Ovary (tissue), 3 donors: Measurements from ENCODE around the gene SERPINA1.

Source experiments
- CTCF ChIP-seq, 3 donors: fragments of 450-650 bp in 2 of 3; fragments of 200-600 bp in 1 of 3; IDR thresholded peaks; one replicate each; pipeline versions ENCODE4 v1.5.1 to v1.8.0; 2016 to 2022; ENCODE audit warnings: antibody characterized with exemption in 3 of 3, mild to moderate bottlenecking in 1 of 3
- EP300 ChIP-seq: sonication (generic); formaldehyde crosslinking; IDR thresholded peaks from one replicate; pipeline ENCODE4 v1.6.1; 2017; ENCODE audit warnings: antibody characterized with exemption
- POLR2A ChIP-seq: fragments of 450-650 bp; IDR thresholded peaks from one replicate; pipeline ENCODE4 v1.6.1; 2017; ENCODE audit warnings: antibody characterized with exemption, mild to moderate bottlenecking, moderate library complexity
- donor health status: DM: no; HTN: no; CAD: no.

- TF ChIP-seq EP300 (no peak), POLR2A (no peak), CTCF (IDR thresholded peaks at IDR 0.05) (no peak)
Observed at GRCh38 chr14:94392510-94392935, 4.1 kb upstream of the SERPINA1 start.
